ENCODE measurements around the gene C11orf16. TPM values are rescaled to one million over a fixed set of nuclear protein-coding genes. Genes with fewer than 3 reads are reported as not detected.

C11orf16 gene
- total and polyA plus RNA-seq, 2 donors (not counting 3 experiments of a cell fraction or from before 2014, with no cell fraction given) = not detected

DNA sequence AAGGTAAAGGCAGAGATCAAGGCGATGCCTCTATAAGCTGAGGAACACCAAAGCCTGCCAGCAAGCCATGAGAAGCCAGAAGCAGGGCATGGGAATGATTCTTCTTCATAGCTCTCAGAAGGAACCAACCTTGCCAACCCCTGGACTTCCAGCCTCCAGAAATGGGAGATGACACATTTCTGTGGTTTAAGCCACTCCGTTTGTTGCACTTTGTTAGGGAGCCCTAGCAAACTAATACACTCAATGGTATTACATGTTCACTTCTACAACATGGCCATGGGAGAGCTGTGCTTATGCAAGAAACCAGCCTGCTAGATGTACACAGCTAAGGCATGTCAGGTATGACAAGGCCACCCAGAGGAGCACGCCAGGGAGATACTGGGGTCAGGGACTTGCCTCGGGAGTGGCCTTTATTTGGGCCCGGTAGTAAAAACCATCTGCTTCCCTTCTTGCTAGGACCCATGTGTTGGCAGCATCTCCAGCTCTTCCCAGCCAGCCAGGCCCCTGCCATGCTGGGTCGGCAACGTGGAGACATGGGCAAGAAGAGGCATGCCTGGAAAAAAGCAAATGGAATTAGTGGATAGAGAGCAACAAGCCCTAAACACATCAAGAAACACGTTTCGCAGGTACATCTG is 3.6 kb downstream of the C11orf16 start:
- H3K9me1 ChIP-seq (replicated peaks; ENCODE audit: control insufficient read depth, extremely low read depth, insufficient read depth, low read length) = no peaks in the 10 kb centered on the region
- no peak overlapping the region for H2AFZ ChIP-seq (ENCODE audit: low read depth, low read length)
- H3K4me3 ChIP-seq (replicated peaks in 1 of 3; ENCODE audit: insufficient read depth in 1 of 3, low read depth in 1 of 3, low read length in 3 of 3) = no peak overlapping the region
- FAIRE-seq (no peak), DNase-seq (ENCODE audit: low read depth, low spot score) (no peak)
- dilution Hi-C loops (cut with MboI; ENCODE audit: extremely low pct_ligation_motif_present, low sequenced_read_pairs) = no loop called here
- no peaks in the 10 kb centered on the region for H3K79me2 ChIP-seq (ENCODE audit: control insufficient read depth, insufficient read depth, low read length)
- no peaks in the 10 kb centered on the region for H3K36me3 ChIP-seq (ENCODE audit: control insufficient read depth in 2 of 2, extremely low read depth in 1 of 2, insufficient read depth in 2 of 2, low read length in 2 of 2)
- no peaks in the 10 kb centered on the region for H3K4me1 ChIP-seq (ENCODE audit: control insufficient read depth, extremely low read depth, insufficient read depth, low read length)
- no peak overlapping the region for H3K4me2 ChIP-seq (ENCODE audit: insufficient read depth, low read length)
- no peaks in the 10 kb centered on the region for H3K27me3 ChIP-seq (ENCODE audit: control insufficient read depth in 2 of 2, insufficient read depth in 2 of 2, low read length in 2 of 2)
- no peaks in the 10 kb centered on the region for H3K9me3 ChIP-seq (replicated peaks; ENCODE audit: control insufficient read depth, insufficient read depth, low read length)
- no peak for TF ChIP-seq EZH2 (IDR thresholded peaks at IDR 0.05; ENCODE audit: borderline replicate concordance, low read depth, low read length, severe bottlenecking)
- no peak for TF ChIP-seq FOS (IDR thresholded peaks at IDR 0.05; ENCODE audit: borderline replicate concordance, insufficient read depth, low read length)
- TF ChIP-seq MYC (IDR thresholded peaks at IDR 0.05; ENCODE audit: low read depth, low read length) = no peak
- TF ChIP-seq JUN (IDR thresholded peaks at IDR 0.05; ENCODE audit: borderline replicate concordance, insufficient read depth, insufficient read length, low read depth) = no peak
- TF ChIP-seq GATA2 (IDR thresholded peaks at IDR 0.05; ENCODE audit: insufficient read depth, insufficient read length, low read depth, low read length) = no peak
- no peak for TF ChIP-seq POLR2AphosphoS5 (IDR thresholded peaks at IDR 0.05; ENCODE audit: insufficient read depth, low read depth, low read length)
- TF ChIP-seq, protein P1, sequence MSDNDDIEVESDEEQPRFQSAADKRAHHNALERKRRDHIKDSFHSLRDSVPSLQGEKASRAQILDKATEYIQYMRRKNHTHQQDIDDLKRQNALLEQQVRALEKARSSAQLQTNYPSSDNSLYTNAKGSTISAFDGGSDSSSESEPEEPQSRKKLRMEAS (IDR thresholded peaks at IDR 0.05; ENCODE audit: insufficient read depth, insufficient read length) = no peak
- TF ChIP-seq, protein P2, sequence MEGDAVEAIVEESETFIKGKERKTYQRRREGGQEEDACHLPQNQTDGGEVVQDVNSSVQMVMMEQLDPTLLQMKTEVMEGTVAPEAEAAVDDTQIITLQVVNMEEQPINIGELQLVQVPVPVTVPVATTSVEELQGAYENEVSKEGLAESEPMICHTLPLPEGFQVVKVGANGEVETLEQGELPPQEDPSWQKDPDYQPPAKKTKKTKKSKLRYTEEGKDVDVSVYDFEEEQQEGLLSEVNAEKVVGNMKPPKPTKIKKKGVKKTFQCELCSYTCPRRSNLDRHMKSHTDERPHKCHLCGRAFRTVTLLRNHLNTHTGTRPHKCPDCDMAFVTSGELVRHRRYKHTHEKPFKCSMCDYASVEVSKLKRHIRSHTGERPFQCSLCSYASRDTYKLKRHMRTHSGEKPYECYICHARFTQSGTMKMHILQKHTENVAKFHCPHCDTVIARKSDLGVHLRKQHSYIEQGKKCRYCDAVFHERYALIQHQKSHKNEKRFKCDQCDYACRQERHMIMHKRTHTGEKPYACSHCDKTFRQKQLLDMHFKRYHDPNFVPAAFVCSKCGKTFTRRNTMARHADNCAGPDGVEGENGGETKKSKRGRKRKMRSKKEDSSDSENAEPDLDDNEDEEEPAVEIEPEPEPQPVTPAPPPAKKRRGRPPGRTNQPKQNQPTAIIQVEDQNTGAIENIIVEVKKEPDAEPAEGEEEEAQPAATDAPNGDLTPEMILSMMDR (IDR thresholded peaks at IDR 0.05; ENCODE audit: extremely low read depth in 1 of 2, insufficient read depth in 1 of 2, low read depth in 1 of 2, low read length in 2 of 2) = no peak
- no peak for TF ChIP-seq POLR2A (IDR thresholded peaks at IDR 0.05; ENCODE audit: low read depth, low read length)
- ChIA-PET CTCF (interaction anchor here (0.9 kb wide), 1 partner anchor 30 kb away, joined by 5 read pairs; no protein-coding TSS in a partner anchor), POLR2A (no interaction called here)
- no peak overlapping the region for H3K9ac ChIP-seq (replicated peaks; ENCODE audit: extremely low read depth, insufficient read depth, low read length)
- H3K27ac ChIP-seq (ENCODE audit: insufficient read depth, low read depth, low read length) = no peak overlapping the region
- H4K20me1 ChIP-seq (replicated peaks; ENCODE audit: control insufficient read depth, extremely low read depth, insufficient read depth, low read length) = no peaks in the 10 kb centered on the region
- intact Hi-C loops (cut with micrococcal nuclease) = no loop called here
- no TSS peak for BruUV-seq (replicated peaks)
